ENCODE results near the gene LEMD2.

Gene LEMD2

GRCh38 chr6:33738153-33738552, 50.8 kb downstream of the LEMD2 start:
- no peak for DNase-seq (ENCODE audit: low spot score)

GRCh38 chr6:33737267-33738026, 51.5 kb downstream of the LEMD2 start:
- DNase-seq (ENCODE audit: low spot score), result no peak

GRCh38 chr6:33735216-33735615, 53.7 kb downstream of the LEMD2 start:
- no peak for DNase-seq (ENCODE audit: low spot score)

GRCh38 chr6:33733709-33734007, 55.3 kb downstream of the LEMD2 start:
- no peak for DNase-seq (ENCODE audit: low spot score)

GRCh38 chr6:33732817-33733708, 55.9 kb downstream of the LEMD2 start:
- DNase-seq (ENCODE audit: low spot score), result no peak

GRCh38 chr6:33732385-33732784, 56.5 kb downstream of the LEMD2 start:
- no peak for DNase-seq (ENCODE audit: low spot score)

GRCh38 chr6:33731751-33732282, 57.1 kb downstream of the LEMD2 start:
- no peak for DNase-seq (ENCODE audit: low spot score)

- no peak for DNase-seq (ENCODE audit: low spot score)
These were observed 57.9 kb downstream of the LEMD2 start for GRCh38 chr6:33731035-33731434.

GRCh38 chr6:33730611-33731010, 58.3 kb downstream of the LEMD2 start:
- DNase-seq (ENCODE audit: low spot score), result no peak

GRCh38 chr6:33729059-33729458, 59.9 kb downstream of the LEMD2 start:
- no peak for DNase-seq (ENCODE audit: low spot score)

- no peak for DNase-seq (ENCODE audit: low spot score)
These were observed 60.5 kb downstream of the LEMD2 start for GRCh38 chr6:33728438-33728837.

- DNase-seq (ENCODE audit: low spot score), result no peak
These were observed 61.0 kb downstream of the LEMD2 start for GRCh38 chr6:33727932-33728331.

- DNase-seq (ENCODE audit: low spot score), result no peak
These were observed 61.8 kb downstream of the LEMD2 start for GRCh38 chr6:33727126-33727525.

- no peak for DNase-seq (ENCODE audit: low spot score)
These were observed 62.2 kb downstream of the LEMD2 start for GRCh38 chr6:33726696-33727095.

- DNase-seq (ENCODE audit: low spot score), result no peak
These were observed 62.8 kb downstream of the LEMD2 start for GRCh38 chr6:33725891-33726673.

GRCh38 chr6:33725222-33725621, 63.7 kb downstream of the LEMD2 start:
- no peak for DNase-seq (ENCODE audit: low spot score)

GRCh38 chr6:33724102-33725023, 64.6 kb downstream of the LEMD2 start:
- DNase-seq (ENCODE audit: low spot score), result no peak

- DNase-seq (ENCODE audit: low spot score), result no peak
These were observed 65.4 kb downstream of the LEMD2 start for GRCh38 chr6:33723371-33724085.

GRCh38 chr6:33722103-33722623, 66.8 kb downstream of the LEMD2 start:
- no peak for DNase-seq (ENCODE audit: low spot score)

GRCh38 chr6:33721508-33721907, 67.4 kb downstream of the LEMD2 start:
- no peak for DNase-seq (ENCODE audit: low spot score)
